Measurements from ENCODE around the gene LMOD3. TPM values are rescaled to one million over a fixed set of nuclear protein-coding genes. Genes with fewer than 3 reads are reported as not detected.

The LMOD3 gene
- total and polyA plus RNA-seq, 2 of the 8 experiments (the other 6 are each of a cell fraction or from before 2014, with no cell fraction given) = not detected

GRCh38 chr3:69080233-69080920 lies 42.0 kb downstream of the LMOD3 start, which contains the start of gene UBA3:
UBA3 (minus strand) TSS chr3:69080365; CDS start chr3:69080353, 12 bp downstream.
- H2BK120ac ChIP-seq (replicated peaks; ENCODE audit: low read depth, low read length) = no peak within 1 kb of the TSS
- H3K23ac ChIP-seq (ENCODE audit: insufficient read length) = no peak within 1 kb of the TSS
- no peak within 1 kb of the TSS for H3K14ac ChIP-seq (ENCODE audit: insufficient read length)
- DNase-seq (ENCODE audit: low read depth in 1 of 2, low spot score in 2 of 2) (peak; percentile 36 to 84), FAIRE-seq (no peak)
- peaks cover 2% of the 10 kb centered on the region; the same call in 1 of the 2 replicates for H3K79me1 ChIP-seq (ENCODE audit: low read depth, low read length)
- peaks cover 4% of the 10 kb centered on the region for H3K23me2 ChIP-seq (ENCODE audit: low read depth, low read length)
- peaks cover 0 to 15% (median 4%) of the 10 kb centered on the region in 4 experiments; a peak in 3 of 7 replicates for H3K4me1 ChIP-seq (replicated peaks in 1 of 4; ENCODE audit: control insufficient read depth in 3 of 4, insufficient read depth in 4 of 4, low read length in 3 of 4)
- H3K4me3 ChIP-seq (ENCODE audit: extremely low read depth in 1 of 4, insufficient read depth in 2 of 4, low read depth in 3 of 4, low read length in 4 of 4) = peak within 1 kb of the TSS; percentile 74 to 84 (median 77)
- H3K27ac ChIP-seq (ENCODE audit: low read depth, low read length) = peak within 1 kb of the TSS; percentile 57; the same call in 1 of the 2 replicates
- H3K4ac ChIP-seq (replicated peaks; ENCODE audit: insufficient read length, low read depth, low read length) = no peak within 1 kb of the TSS
- no peak within 1 kb of the TSS for H2BK20ac ChIP-seq (ENCODE audit: low read length)
- POLR2A ChIA-PET (ENCODE audit: partially characterized antibody) = interaction anchor here (0.7 to 1.9 kb wide), 7 partner anchors 10 to 70 kb away, joined by 3 to 5 read pairs (median 4); partner anchors contain the start of genes EOGT and TMF1
- no peak within 1 kb of the TSS for H2AFZ ChIP-seq (ENCODE audit: low read length)
- no peak within 1 kb of the TSS; the same call in 1 of the 2 replicates for H3K18ac ChIP-seq (ENCODE audit: extremely low read depth, low read length)
- no peaks in the 10 kb centered on the region; a peak in 1 of 8 replicates for H3K36me3 ChIP-seq (ENCODE audit: control insufficient read depth in 2 of 4, insufficient read depth in 4 of 4, low read length in 3 of 4)
- H3K27me3 ChIP-seq (replicated peaks in 1 of 4; ENCODE audit: control insufficient read depth in 3 of 4, extremely low read depth in 1 of 4, insufficient read depth in 3 of 4, low read length in 3 of 4) = no peaks in the 10 kb centered on the region
- H2AK5ac ChIP-seq (ENCODE audit: low read depth, low read length) = no peak within 1 kb of the TSS
- no peak within 1 kb of the TSS for H4K5ac ChIP-seq (ENCODE audit: insufficient read length, low read depth, low read length)
- peak within 1 kb of the TSS; percentile 35 to 82 (median 64); a peak in 6 of 7 replicates for H3K9ac ChIP-seq (replicated peaks in 1 of 4; ENCODE audit: extremely low read depth in 1 of 4, low read depth in 3 of 4, low read length in 3 of 4)
- CTCF ChIA-PET (ENCODE audit: partially characterized antibody) = no interaction called here
- peaks cover 0 to 25% of the 10 kb centered on the region in 2 experiments; a peak in 2 of 4 replicates for H3K79me2 ChIP-seq (ENCODE audit: control insufficient read depth in 1 of 2, insufficient read depth in 2 of 2, low read length in 2 of 2)
- H2BK12ac ChIP-seq (ENCODE audit: low read depth, low read length) = no peak within 1 kb of the TSS
- no peak within 1 kb of the TSS for H3K56ac ChIP-seq (replicated peaks; ENCODE audit: insufficient read length, low read depth, low read length)
- no peaks in the 10 kb centered on the region for H4K20me1 ChIP-seq (replicated peaks in 1 of 2; ENCODE audit: control insufficient read depth in 1 of 2, insufficient read depth in 2 of 2, low read length in 2 of 2)
- H4K8ac ChIP-seq (ENCODE audit: extremely low read depth, insufficient read depth, low read length) = peak within 1 kb of the TSS; percentile 88
- no peak within 1 kb of the TSS for H4K91ac ChIP-seq (replicated peaks; ENCODE audit: insufficient read length, low read length)
- no peak for TF ChIP-seq BRCA1 (IDR thresholded peaks at IDR 0.05; ENCODE audit: low read depth, low read length)
- TF ChIP-seq TBP (IDR thresholded peaks at IDR 0.05; ENCODE audit: low read depth, low read length) = peak; percentile 86; the same call in 1 of the 2 replicates
- TF ChIP-seq YY1 (IDR thresholded peaks at IDR 0.05; ENCODE audit: low read depth, low read length) = peak; percentile 93
- TF ChIP-seq ASH2L (IDR thresholded peaks at IDR 0.05; ENCODE audit: low read length) = peak; percentile 20
- peak; percentile 98 for TF ChIP-seq TAF1 (IDR thresholded peaks at IDR 0.05; ENCODE audit: low read depth, low read length)
- TF ChIP-seq TAF7 (optimal IDR thresholded peaks at IDR 0.05; ENCODE audit: borderline replicate concordance, low read depth, low read length) = peak; percentile 91
- TF ChIP-seq CEBPB (IDR thresholded peaks at IDR 0.05; ENCODE audit: low read depth, low read length) = no peak
- TF ChIP-seq POLR2AphosphoS5 (IDR thresholded peaks at IDR 0.05; ENCODE audit: low read depth, low read length) = peak; percentile 85
- peak; percentile 86 to 91 for TF ChIP-seq POLR2A (IDR thresholded peaks at IDR 0.05; ENCODE audit: control extremely low read depth in 1 of 2, low read depth in 2 of 2, low read length in 2 of 2)
- TF ChIP-seq PHF8 (conservative IDR thresholded peaks at IDR 0.05; ENCODE audit: low read depth, low read length) = peak; percentile 33; the same call in 1 of the 2 replicates
- H2BK5ac ChIP-seq (ENCODE audit: low read depth, low read length) = no peak within 1 kb of the TSS
- H3K9me3 ChIP-seq (ENCODE audit: insufficient read depth in 2 of 2, low read depth in 1 of 2, low read length in 1 of 2) = no peaks in the 10 kb centered on the region
- WGBS, 2 experiments (ENCODE audit: extremely low coverage in 1 of 2, insufficient coverage in 1 of 2, insufficient read length in 1 of 2, insufficient replicate concordance in 2 of 2, low coverage in 1 of 2, low lambda C conversion rate in 2 of 2, missing lambda C conversion rate in 1 of 2) = 14% methylated on average over 24 of the region's 37 CpGs; no CpG with 5 or more reads in 1 of the 2 experiments
- H2BK15ac ChIP-seq (ENCODE audit: low read length) = no peak within 1 kb of the TSS
- peak within 1 kb of the TSS; percentile 69 to 77 for H3K4me2 ChIP-seq (ENCODE audit: insufficient read depth in 1 of 2, low read depth in 2 of 2, low read length in 2 of 2)

Measured in H1 (cell line).